Ramos (cell line): ENCODE data around the gene KCNIP2.
"Not testable (repeated sequence)": the region's sequence is repeated elsewhere in the genome, so short reads cannot be mapped to it uniquely, and the experiment has no call there.

Experiments
- in situ Hi-C: fragments of 300-500 bp; cut with MboI; formaldehyde crosslinking; loops from one replicate; pipeline ENCODE4 v1.14.3; 2022; ENCODE audit warnings: low sequenced_read_pairs; ENCODE audit not compliant: unreplicated experiment

Gene KCNIP2

DNA sequence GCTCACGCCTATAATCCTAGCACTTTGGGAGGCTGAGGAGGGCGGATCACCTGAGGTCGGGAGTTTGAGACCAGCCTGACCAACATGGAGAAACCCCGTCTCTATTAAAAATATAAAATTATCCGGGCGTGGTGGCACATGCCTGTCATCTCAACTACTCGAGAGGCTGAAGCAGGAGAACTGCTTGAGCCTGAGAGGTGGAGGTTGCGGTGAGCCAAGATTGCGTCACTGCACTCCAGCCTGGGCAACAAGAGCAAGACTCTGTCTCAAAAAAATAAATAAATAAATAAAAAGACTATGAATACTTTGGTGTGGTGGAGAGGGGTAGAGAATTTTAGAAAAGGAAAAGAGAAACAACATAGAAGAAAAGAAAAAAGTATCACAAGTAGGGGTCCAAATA, 54.4 kb downstream of the KCNIP2 start:
- in situ Hi-C loops, result not testable (repeated sequence)

- in situ Hi-C loops, result no loop called here
Observed at GRCh38 chr10:101785801-101786200, 57.8 kb downstream of the KCNIP2 start.

- in situ Hi-C loops, result loop anchor here (5.0 kb wide), 1 partner anchor 177 kb away; no protein-coding TSS in a partner anchor
Observed at GRCh38 chr10:101784558-101784957, 59.0 kb downstream of the KCNIP2 start.

DNA sequence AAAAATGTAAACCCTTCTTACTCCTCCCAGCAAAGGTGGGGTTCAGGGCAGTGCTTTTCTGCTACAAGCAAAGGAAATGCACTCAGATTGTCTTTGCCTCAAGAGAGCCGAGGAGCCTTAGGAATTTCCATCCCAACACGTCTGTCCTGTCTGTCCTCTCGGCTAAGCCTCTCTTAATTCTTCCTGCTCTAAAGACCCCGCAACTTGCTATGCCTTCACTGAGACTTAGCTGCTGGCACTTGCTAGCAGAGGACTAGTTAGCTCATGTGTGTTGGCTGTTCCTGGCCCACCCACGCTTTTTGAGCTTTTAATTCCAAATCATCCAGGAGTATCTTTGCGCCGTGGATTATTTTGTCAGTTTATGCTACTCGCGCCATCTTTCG, 59.9 kb downstream of the KCNIP2 start:
- in situ Hi-C loops, result loop anchor here (5.0 kb wide), 1 partner anchor 176 kb away; no protein-coding TSS in a partner anchor

- in situ Hi-C loops, result loop anchor here (5.0 kb wide), 1 partner anchor 176 kb away; no protein-coding TSS in a partner anchor
Observed at GRCh38 chr10:101782811-101783735, 60.5 kb downstream of the KCNIP2 start, which contains the start of gene NPM3. NPM3 (minus strand) TSS chr10:101783446; CDS start chr10:101783390, 56 bp downstream.

GRCh38 chr10:101781984-101782810, 61.4 kb downstream of the KCNIP2 start:
- in situ Hi-C loops, result loop anchor here (5.0 kb wide), 1 partner anchor 175 kb away; no protein-coding TSS in a partner anchor

DNA sequence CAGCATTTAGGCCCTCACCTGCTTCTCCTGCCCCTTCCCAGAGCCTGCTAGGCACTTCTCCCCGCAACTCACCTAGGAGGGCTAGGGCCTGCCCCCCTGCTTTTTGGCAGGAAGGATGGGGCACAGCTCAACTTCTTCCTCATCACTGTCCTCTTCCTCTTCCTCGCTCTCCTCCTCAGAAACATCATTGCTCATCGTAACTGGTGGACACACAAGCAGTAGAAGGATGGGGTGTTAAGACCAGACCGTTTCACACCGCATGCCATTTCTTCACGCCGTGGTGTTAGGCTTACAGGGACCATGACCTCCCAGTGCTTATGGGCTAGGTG, 62.0 kb downstream of the KCNIP2 start:
- in situ Hi-C loops, result loop anchor here (5.0 kb wide), 1 partner anchor 174 kb away; no protein-coding TSS in a partner anchor

- in situ Hi-C loops, result loop anchor here (5.0 kb wide), 1 partner anchor 174 kb away; no protein-coding TSS in a partner anchor
Observed at GRCh38 chr10:101780818-101781654, 62.6 kb downstream of the KCNIP2 start.

- in situ Hi-C loops, result loop anchor here (5.0 kb wide), 1 partner anchor 173 kb away; no protein-coding TSS in a partner anchor
Observed at GRCh38 chr10:101780187-101780817, 63.3 kb downstream of the KCNIP2 start.

DNA sequence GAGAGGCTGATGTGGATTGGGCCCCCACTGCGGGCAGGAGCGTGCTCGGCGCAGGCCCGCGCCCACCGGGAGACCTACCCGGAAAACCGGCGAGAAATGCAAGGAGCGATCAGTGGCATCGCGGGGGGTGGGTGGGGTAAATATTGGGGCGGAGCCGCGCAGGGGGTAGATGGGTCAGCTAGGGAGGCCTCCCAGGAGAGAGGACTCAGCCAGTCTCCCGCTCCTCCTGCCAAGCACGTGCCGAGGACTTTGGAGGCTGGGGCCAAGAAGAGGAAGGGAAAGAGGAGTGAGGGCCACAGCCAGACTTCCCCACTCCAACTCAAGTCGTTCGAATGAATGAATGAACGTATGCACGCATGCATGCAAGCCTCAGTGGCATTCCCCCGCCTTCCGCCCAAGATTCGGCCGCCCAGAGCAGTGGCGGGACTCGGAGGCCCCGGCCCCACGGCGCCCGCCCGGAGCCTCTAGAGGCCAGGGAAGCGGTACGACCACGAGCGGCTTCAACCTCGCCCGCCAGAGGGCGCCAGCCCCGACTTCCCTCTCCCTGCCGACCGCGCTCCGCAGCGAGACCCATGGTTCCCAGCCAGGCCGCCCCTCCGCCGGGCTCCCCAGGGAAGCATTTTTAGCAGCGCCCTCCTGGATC, 63.9 kb downstream of the KCNIP2 start:
- in situ Hi-C loops, result loop anchor here (5.0 kb wide), 1 partner anchor 172 kb away; no protein-coding TSS in a partner anchor

DNA sequence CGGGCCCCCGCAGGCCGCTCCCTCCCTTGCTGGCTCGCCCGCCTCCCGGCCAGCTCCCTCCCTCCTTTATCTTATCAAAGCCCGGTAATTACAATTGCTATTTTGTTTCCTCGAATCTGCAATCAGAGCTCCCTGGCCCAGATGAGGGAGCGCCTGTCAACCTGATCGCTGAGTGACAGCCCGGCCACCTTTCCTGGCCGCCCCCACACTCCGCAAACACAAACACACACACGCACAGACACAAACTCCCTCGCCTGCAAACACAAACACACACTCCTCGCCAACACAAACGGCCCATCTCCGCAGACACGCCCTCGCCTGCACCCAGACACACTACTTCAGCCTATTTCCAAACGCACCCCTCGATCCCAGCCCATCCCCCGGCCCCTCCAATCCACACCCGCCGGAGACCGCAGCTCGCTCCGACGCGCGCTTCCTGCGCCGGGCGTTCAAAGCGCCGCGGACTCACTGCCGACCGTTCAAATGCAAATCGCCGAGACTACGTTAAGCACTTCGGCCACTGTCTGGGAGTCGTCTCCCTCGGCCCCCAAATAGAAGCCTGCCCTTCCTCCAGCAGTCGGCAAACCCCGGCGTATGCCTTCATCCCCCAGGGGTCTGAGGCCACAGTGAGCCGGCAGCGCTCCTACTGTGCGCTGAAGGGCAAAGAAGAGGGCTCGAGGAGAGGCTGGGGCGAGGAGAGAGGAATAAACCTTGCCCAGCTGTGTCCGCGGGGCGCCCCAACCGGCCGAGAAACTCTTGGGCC, 64.6 kb downstream of the KCNIP2 start:
- in situ Hi-C loops, result no loop called here

GRCh38 chr10:101778151-101778780, 65.3 kb downstream of the KCNIP2 start:
- in situ Hi-C loops, result no loop called here

- in situ Hi-C loops, result no loop called here
Observed at GRCh38 chr10:101777619-101778145, 65.9 kb downstream of the KCNIP2 start.

DNA sequence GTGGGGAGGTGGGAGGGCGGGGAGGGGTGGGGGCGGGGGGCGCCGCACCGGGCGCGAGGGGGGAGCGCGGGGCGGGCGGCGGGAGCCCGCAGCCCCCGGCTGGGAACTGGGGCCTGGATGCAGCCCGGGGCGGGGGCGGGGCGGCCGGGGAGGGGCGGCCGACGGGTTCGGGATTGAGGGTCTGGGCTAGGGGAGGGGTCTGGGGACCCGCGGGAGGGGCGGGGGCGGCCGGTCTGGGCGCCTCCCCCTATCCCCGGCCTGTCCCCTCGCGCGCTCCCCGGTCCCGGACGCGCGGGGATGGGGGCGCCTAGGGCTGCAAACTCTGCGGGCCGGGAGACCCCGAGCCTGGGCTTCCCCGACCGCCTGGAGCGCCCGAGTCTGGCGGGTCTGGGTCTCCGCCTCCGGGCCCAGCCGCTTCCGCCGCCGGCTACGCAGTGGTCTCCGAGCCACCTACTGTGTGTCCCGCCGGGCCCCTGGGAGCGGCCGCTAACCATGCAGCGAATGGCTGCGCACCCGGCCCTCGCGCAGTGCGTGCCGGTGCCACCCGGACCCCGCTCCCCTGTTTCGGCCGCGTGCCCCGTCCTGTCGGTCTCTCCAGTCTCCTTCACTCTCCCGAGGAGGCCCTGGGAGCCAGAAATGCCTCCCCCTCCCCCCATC, 67.3 kb downstream of the KCNIP2 start:
- in situ Hi-C loops, result no loop called here
